ENCODE measurements around the gene PTP4A2.

The PTP4A2 gene

GRCh38 chr1:31938184-31938975, at the start of gene PTP4A2:
Gene PTP4A2, minus strand, starts transcription at chr1:31938368. Its CDS starts 19,303 bp downstream, at chr1:31919065.
- DNase-seq (ENCODE audit: low read depth in 4 of 4, low spot score in 1 of 4) = peak; percentile 59 to 88 (median 71)

DNA sequence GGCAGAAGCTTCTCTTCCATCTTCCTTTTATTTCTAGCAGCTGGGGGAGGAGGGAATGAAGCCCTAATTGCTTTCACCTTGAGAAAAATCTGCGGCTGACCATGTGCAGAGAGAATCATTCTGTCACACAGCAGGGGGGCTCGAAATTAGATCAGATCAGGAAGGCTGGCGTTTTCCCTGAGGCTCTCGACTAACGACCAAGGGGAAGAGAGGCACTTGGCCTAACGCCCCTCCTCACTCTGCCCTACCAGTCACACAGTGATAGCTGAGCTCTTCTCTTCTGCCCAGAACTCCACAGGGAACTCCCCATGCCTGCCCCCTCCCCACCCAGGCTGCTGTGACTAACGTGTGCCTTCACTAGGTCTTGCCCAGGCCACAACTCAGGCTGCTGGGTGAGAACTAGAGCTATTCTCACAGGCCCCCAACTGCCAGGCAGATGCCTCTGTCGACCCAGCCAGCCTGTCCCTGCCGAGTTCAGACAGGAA, 49.0 kb upstream of the PTP4A2 start:
- no peak for DNase-seq (ENCODE audit: low read depth in 4 of 4, low spot score in 1 of 4)

DNA sequence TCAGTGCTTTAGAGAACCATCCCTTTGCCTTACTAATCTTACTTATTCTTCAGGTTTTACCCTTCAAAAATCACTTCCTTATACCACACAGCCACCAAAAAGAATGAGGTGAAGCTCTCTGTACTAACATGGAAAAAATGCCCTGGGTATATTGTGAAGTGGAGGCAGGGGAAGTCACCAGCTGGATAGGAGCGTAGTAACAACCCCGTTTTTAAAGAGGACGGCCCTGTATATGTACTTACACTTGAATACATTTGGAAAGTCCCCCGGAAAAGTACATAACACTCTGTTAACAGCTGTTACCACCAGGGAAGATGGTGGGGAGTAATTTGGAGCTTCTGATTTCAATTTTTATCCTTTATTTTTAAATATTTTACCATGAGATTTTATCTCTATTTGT, 47.3 kb upstream of the PTP4A2 start:
- DNase-seq (ENCODE audit: low read depth in 4 of 4, low spot score in 1 of 4) = no peak

DNA sequence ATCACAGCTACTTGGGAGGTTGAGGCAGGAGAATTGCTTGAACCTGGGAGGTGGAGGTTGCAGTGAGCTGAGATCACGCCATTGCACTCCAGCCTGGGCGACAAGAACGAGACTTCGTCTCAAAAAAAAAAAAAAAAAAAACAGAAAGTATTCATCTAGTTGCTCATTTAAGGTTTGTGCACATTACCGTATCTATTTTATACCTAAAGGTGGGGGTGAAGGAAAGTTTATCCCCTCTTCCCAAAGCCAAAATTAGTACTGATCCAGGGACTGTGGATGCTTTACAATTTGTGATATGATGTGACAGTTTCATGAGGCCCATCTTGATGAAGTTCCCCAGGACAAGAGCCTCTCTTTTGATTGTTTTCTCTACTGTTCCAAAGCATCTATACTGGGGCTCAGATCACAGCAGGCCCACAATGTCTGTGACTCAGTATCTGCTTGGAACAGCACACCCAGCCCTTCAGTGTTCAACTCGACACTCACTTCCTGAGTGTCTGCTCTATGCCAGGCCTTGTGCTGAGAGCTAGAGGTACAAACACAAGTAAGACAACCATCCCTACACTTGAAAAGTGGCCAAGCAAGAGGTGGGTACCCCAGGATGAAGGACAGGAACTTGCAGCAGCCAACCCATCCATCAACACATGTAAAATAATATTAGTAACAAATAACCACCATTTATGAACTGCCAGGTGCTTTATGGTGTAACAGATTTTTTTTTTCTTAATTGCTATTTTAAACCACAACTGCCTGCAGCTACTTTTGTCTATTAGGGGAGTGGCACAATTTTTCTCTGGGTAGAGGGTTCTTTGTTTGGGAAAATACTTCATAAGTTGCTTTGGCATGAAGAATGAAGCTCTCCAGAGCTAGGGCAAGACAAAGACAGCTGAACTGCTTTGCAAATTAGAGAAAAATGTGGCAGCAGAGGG, 46.5 kb upstream of the PTP4A2 start:
- peak in 2 of 4 experiments; percentile 12 to 13 for DNase-seq (ENCODE audit: low read depth in 4 of 4, low spot score in 1 of 4)

DNA sequence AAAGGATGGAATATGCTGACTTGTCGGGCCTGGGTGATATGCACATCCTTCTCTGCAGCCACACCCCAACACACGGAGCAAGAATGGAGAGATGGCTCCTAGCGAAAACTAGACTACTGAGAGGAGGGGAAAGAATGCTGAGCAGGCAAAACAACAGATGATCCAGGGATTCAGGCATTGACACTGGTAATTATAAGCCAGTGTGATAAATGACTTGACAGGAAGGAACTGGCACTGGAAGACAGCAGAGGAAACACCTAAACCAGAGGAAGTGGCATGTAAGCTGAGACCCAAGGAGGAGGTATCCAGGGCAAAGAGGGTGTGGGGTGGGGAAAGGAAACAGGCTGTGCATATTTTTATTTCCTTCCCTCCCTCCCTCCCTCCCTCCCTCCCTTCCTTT, 43.8 kb upstream of the PTP4A2 start:
- no peak for DNase-seq (ENCODE audit: low read depth in 4 of 4, low spot score in 1 of 4)

GRCh38 chr1:31981456-31981839, 43.3 kb upstream of the PTP4A2 start:
- no peak for DNase-seq (ENCODE audit: low read depth in 4 of 4, low spot score in 1 of 4)

GRCh38 chr1:31980835-31981455, 42.8 kb upstream of the PTP4A2 start:
- DNase-seq (ENCODE audit: low read depth in 4 of 4, low spot score in 1 of 4) = no peak

GRCh38 chr1:31978843-31979400, 40.8 kb upstream of the PTP4A2 start:
- DNase-seq (ENCODE audit: low read depth in 4 of 4, low spot score in 1 of 4) = no peak

DNA sequence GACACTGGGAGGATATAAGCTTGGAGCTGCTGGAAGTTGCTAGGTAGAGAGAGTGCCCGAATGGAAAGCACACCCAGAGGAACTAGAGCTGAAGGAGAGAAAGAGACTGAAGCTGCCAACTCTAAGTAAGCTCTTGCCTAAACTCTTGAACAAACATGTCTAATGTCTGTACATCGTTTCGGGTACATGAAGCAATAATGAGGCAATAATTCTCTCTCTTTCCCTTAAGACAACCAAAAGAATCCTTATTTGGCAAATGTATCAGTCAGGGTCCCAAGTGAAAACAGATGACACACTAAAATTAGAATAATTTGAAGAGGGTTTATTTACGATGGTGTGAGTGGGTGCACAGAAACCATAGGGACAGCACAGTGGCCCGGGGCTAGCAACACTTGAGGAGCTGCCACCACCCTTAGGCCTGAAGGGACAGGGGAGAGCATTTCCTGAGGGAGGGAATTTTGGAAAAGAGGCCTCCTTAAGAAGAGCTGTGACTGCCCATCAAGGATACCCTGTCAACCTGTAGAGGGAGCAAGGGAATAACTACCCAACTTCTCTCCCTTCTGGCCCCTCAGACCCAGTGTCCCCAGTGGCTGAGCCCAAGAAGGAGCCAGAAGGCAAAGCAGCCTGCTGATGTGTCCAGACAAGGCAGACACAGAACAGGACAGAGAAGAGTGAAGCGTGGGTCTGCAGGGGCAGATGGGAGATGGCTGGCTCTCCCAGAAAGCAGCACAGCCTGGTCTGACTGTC, 39.4 kb upstream of the PTP4A2 start:
- no peak for DNase-seq (ENCODE audit: low read depth in 4 of 4, low spot score in 1 of 4)

DNA sequence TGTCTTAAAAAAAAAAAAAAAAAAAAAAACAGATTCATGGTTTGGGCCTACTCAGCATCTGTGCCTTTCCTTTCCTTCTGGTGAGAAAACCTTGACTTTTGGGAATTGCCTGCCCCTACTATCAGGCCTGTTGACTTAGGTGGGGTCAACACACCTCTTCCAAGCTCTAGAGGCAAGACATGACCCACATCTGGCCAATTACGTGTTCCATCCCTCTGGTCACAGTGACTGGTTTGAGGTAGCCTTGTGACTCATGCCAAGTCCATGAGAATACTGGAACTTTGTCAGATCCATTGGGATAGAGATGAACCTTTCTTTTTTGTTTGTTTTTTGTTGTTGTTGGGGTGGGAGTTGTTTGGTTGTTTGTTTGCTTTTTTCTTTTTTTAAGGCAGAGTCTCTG, 38.2 kb upstream of the PTP4A2 start:
- no peak for DNase-seq (ENCODE audit: low read depth in 4 of 4, low spot score in 1 of 4)

DNA sequence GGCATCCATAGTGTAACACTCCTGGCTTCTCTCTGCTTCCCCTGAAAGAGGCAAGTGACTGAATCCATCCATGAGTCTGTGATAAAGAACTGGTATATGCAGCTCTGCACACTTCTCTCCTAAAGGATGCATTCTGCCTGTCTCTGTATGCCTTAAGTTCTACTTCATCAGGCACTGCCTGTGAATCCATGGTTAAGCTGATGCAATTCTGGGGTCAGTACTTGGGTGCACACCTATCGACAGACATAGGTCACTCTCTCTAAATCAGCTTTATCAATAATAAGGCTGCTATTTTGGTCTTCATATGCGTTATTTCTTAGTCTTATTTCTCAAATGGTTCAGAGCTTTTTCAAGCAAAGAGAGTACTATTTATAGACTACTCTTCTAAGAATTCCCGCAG, 32.7 kb upstream of the PTP4A2 start:
- no peak for DNase-seq (ENCODE audit: low read depth in 4 of 4, low spot score in 1 of 4)

DNA sequence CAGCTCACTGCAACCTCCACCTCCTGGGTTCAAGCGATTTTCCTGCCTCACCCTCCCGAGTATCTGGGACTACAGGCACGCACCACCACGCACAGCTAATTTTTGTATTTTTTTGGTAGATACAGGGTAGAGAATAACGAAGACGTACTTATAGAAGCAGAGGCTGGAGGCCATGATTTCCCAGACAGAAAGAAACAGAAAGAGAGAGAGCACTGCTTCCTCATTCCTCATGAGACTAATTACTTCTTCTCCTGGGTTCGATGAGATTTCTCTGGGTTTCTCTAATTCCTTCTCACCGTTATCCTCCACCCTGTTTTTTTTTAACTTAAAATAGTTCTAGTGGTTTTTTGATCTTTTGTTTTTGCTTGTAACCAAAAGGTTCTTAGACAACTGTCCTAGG, 23.4 kb upstream of the PTP4A2 start:
- no peak for DNase-seq (ENCODE audit: low read depth in 4 of 4, low spot score in 1 of 4)

- DNase-seq (ENCODE audit: low read depth in 4 of 4, low spot score in 1 of 4) = no peak
These were observed 21.6 kb upstream of the PTP4A2 start for GRCh38 chr1:31959521-31960340.

DNA sequence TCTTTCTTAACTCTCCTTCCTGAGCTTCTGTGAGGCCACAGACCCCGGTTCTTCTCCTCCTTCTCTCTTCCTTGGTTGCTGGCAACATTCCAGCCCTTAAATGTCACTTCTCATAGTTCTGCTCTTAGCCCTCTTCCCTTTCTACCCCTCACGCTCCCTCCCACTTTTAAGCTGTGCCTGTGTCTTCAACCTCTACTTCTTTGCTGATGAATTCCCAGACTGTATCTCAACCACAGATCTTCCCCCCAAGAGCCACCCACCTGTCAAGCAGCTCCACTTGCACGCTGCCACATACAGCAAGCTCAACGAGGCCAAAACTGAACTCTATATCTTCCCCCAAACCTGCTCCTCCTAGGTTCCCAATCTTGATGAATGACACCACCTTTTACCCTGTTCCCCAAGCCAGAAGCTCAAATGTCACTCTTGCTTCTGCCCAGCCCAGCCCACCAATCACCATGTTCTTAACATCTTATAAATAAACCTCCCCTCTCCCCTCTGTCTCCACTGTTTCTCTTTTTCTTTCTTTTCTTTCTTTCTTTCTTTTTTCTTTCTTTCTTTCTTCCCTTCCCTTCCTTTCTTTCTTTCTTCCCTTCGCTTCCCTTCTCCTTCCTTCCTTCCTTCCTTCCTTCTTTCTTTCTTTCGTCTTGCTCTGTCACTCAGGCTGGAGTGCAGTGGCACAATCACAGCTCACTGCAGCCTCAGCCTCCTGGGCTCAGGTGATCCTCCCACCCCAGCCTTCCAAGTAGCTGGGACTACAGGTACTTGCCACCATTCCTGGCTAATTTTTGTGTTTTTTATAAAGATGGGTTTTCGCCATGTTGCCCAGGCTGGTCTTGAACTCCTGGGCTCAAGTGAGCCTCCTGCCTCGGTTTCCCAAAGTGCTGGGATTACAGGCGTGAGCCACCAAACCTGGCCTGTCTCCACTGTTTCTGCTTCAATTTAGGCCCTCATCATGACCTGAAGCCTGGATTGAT, 19.8 kb upstream of the PTP4A2 start:
- peak in 1 of 4 experiments; percentile 51 for DNase-seq (ENCODE audit: low read depth in 4 of 4, low spot score in 1 of 4)

DNA sequence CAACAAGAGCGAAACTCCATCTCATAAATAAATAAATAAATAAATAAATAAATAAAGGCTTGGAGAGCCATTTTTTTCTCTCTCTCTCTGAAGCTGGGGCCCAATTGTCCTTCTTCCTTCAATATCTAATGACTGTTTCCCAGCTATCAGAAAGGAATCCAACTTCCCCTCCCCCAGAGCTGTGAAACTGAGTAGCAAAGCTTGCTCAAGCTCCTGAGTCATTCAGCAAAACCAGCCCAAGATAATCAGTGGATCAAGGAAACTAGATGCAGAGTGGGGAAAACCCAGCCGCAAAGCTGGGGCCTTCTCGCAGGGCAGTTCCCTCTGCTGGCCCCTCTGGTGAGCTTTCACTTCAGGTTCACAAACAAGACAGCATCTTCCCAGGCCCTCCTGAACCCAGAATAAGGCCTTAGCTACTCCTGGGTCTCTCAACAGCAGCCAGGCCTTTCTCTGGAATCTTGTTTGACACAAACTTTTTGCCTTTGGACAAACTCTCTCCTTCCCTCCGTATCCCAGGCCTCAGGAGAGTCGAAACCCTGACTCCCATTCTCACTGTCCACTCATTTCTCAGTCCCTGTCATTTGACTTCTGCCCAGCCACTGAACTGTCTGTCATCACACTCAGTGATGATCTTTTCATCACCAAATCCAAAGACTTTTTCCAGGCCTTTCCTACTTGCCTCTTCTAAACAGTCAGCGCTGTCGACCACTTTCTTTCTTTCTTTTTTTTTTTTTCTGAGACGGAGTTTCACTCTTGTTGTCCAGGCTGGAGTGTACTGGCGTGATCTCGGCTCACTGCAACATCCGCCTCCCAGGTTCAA, 18.0 kb upstream of the PTP4A2 start:
- peak in 3 of 4 experiments; percentile 44 to 78 (median 74) for DNase-seq (ENCODE audit: low read depth in 4 of 4, low spot score in 1 of 4)

- DNase-seq (ENCODE audit: low read depth in 4 of 4, low spot score in 1 of 4) = no peak
These were observed 16.6 kb upstream of the PTP4A2 start for GRCh38 chr1:31954607-31955283.

DNA sequence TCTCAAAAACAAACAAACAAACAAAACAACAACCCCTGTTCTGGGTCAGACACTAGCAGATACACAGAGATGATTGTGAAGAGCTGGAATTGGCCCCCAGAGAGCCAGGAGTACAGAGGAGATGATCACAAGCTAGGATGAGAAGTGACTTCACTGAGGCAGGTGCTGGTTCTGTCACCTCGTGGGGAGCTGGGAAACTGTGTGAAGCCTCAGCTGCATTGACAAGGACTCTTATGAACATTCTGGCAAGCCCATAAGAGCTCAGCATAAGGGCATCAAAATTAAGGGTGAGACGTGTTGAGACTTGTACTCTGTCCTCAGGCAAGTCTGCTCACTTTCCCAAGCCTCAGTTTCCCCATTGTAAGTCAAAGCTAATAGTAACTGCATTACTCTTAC, 14.7 kb upstream of the PTP4A2 start:
- no peak for DNase-seq (ENCODE audit: low read depth in 4 of 4, low spot score in 1 of 4)
